Hippocampal formation (tissue), 2 donors: ENCODE measurements around the gene MCU.

Source experiments
- DNase-seq, 2 donors: peaks; one replicate each; lab custom pipeline; 2025; lab: John Stamatoyannopoulos, UW

Gene MCU

GRCh38 chr10:72802763-72803505, 111.0 kb downstream of the MCU start:
- DNase-seq: no peak

- no peak for DNase-seq
Measured at GRCh38 chr10:72808001-72808400, 116.1 kb downstream of the MCU start.

- no peak for DNase-seq
Measured at GRCh38 chr10:72809006-72809405, 117.1 kb downstream of the MCU start.

GRCh38 chr10:72810976-72811375, 119.0 kb downstream of the MCU start:
- DNase-seq: no peak

- DNase-seq: no peak
Measured at GRCh38 chr10:72812415-72812752, 120.4 kb downstream of the MCU start.

GRCh38 chr10:72812753-72813430, 120.9 kb downstream of the MCU start:
- no peak for DNase-seq

- no peak for DNase-seq
Measured at GRCh38 chr10:72814099-72814790, 122.3 kb downstream of the MCU start.

- no peak for DNase-seq
Measured at GRCh38 chr10:72816565-72816964, 124.6 kb downstream of the MCU start.

- no peak for DNase-seq
Measured at GRCh38 chr10:72818076-72818475, 126.1 kb downstream of the MCU start.

- DNase-seq: no peak
Measured at GRCh38 chr10:72819053-72819452, 127.1 kb downstream of the MCU start.

GRCh38 chr10:72821606-72822005, 129.7 kb downstream of the MCU start:
- DNase-seq: no peak

GRCh38 chr10:72822342-72822986, 130.5 kb downstream of the MCU start:
- DNase-seq: no peak

GRCh38 chr10:72825163-72825562, 133.2 kb downstream of the MCU start:
- no peak for DNase-seq

GRCh38 chr10:72826346-72826745, 134.4 kb downstream of the MCU start:
- DNase-seq: no peak

GRCh38 chr10:72828294-72828693, 136.4 kb downstream of the MCU start:
- DNase-seq: no peak

- DNase-seq: no peak
Measured at GRCh38 chr10:72830625-72831024, 138.7 kb downstream of the MCU start.

- DNase-seq: no peak
Measured at GRCh38 chr10:72831696-72832409, 139.9 kb downstream of the MCU start.

- DNase-seq: no peak
Measured at GRCh38 chr10:72832701-72833100, 140.8 kb downstream of the MCU start.

GRCh38 chr10:72834183-72834825, 142.4 kb downstream of the MCU start:
- peak; percentile 11 to 78 for DNase-seq

GRCh38 chr10:72840319-72840718, 148.4 kb downstream of the MCU start:
- no peak for DNase-seq

- DNase-seq: no peak
Measured at GRCh38 chr10:72841487-72841886, 149.5 kb downstream of the MCU start.
